Chondrocyte (in vitro differentiated cells): ENCODE data around the gene FIGLA. TPM values are rescaled to one million over a fixed set of nuclear protein-coding genes. Genes with fewer than 3 reads are reported as not detected.

Experiments
- DNase-seq: peaks from one replicate; pipeline ENCODE4 v3.0.0; 2021; ENCODE audit warnings: mixed read lengths, low spot score
- H3K27ac Mint-ChIP-seq: one replicate; pipeline ENCODE4 v1.8.0; 2021; ENCODE audit warnings: mild to moderate bottlenecking, moderate library complexity, mixed read lengths; ENCODE audit not compliant: unreplicated experiment
- H3K27me3 Mint-ChIP-seq: 2 replicates; pipeline ENCODE4 v1.8.0; 2021; ENCODE audit warnings: low read depth, mixed read lengths
- H3K36me3 Mint-ChIP-seq: 2 replicates; pipeline ENCODE4 v1.8.0; 2021; ENCODE audit warnings: low read depth, mixed read lengths
- H3K4me1 Mint-ChIP-seq: 2 replicates; pipeline ENCODE4 v1.8.0; 2021; ENCODE audit warnings: low read depth, mild to moderate bottlenecking, mixed read lengths
- H3K4me3 Mint-ChIP-seq: one replicate; pipeline ENCODE4 v1.8.0; 2021; ENCODE audit warnings: mild to moderate bottlenecking, moderate library complexity, mixed read lengths; ENCODE audit not compliant: unreplicated experiment
- H3K9me3 Mint-ChIP-seq: 2 replicates; pipeline ENCODE4 v1.8.0; 2021; ENCODE audit warnings: low read depth, mixed read lengths
- total RNA-seq: library from RNA; stranded (reverse); gene quantifications from 3 replicates; pipeline ENCODE4 v1.2.1, GENCODE V29; 2021
- TF ChIP-seq, protein P1 (sequence below): fragments of 200-600 bp; sonication (generic); IDR thresholded peaks from 2 replicates; pipeline ENCODE4 v1.5.0; 2021; ENCODE audit warnings: antibody characterized with exemption, mild to moderate bottlenecking, moderate library complexity

Gene FIGLA
- total RNA-seq, 1 donor from 2014 or later: not detected

DNA sequence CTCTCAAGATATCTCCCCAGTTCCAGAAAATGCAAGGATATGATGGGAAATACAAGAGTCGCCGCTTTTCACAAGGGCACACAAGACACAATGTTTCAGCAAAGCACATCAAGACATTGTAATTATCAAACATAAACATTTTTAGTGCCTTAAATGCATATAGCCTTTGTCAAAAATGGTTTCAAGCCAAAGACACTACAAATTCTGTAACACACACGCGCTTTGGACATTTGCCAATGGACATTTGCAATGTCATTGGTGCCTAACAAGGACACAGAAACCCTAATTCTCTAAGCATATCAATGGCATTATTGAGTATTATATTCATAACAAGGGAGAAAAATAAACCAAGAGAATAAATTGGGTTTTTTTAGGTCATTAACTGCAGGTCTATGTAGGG, 38.6 kb downstream of the FIGLA start:
- H3K27ac Mint-ChIP-seq: no peak overlapping the region
- peaks cover 3% of the 10 kb centered on the region for H3K9me3 Mint-ChIP-seq
- no peaks in the 10 kb centered on the region for H3K36me3 Mint-ChIP-seq
- no peak overlapping the region for H3K4me3 Mint-ChIP-seq
- no peaks in the 10 kb centered on the region for H3K4me1 Mint-ChIP-seq
- TF ChIP-seq, protein P1, sequence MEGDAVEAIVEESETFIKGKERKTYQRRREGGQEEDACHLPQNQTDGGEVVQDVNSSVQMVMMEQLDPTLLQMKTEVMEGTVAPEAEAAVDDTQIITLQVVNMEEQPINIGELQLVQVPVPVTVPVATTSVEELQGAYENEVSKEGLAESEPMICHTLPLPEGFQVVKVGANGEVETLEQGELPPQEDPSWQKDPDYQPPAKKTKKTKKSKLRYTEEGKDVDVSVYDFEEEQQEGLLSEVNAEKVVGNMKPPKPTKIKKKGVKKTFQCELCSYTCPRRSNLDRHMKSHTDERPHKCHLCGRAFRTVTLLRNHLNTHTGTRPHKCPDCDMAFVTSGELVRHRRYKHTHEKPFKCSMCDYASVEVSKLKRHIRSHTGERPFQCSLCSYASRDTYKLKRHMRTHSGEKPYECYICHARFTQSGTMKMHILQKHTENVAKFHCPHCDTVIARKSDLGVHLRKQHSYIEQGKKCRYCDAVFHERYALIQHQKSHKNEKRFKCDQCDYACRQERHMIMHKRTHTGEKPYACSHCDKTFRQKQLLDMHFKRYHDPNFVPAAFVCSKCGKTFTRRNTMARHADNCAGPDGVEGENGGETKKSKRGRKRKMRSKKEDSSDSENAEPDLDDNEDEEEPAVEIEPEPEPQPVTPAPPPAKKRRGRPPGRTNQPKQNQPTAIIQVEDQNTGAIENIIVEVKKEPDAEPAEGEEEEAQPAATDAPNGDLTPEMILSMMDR: no peak
- H3K27me3 Mint-ChIP-seq: peaks cover 13% of the 10 kb centered on the region
- no peak for DNase-seq

DNA sequence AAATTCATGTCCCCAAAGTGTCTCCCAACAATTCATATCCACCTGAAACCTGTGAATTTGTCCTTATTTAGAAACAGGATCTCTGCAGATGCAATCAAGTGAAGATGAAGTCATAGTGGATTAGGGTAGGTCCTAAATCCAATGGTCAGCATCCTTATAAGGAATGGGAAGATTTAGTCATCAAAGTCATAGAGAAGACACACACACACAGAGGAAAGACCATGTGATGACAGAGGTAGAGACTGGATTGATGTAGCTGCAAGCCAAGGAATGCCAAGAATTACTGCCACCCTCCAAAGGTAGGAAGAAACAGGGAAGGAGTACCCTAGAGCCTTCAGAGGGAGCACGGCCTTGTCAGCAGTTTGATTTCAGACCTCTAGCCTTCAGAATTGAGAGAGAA, 40.1 kb downstream of the FIGLA start:
- no peak for DNase-seq
- H3K27me3 Mint-ChIP-seq: peaks cover 9% of the 10 kb centered on the region
- H3K36me3 Mint-ChIP-seq: no peaks in the 10 kb centered on the region
- TF ChIP-seq, protein P1: no peak
- no peaks in the 10 kb centered on the region for H3K4me1 Mint-ChIP-seq
- peaks cover 3% of the 10 kb centered on the region for H3K9me3 Mint-ChIP-seq
- H3K27ac Mint-ChIP-seq: no peak overlapping the region
- no peak overlapping the region for H3K4me3 Mint-ChIP-seq

DNA sequence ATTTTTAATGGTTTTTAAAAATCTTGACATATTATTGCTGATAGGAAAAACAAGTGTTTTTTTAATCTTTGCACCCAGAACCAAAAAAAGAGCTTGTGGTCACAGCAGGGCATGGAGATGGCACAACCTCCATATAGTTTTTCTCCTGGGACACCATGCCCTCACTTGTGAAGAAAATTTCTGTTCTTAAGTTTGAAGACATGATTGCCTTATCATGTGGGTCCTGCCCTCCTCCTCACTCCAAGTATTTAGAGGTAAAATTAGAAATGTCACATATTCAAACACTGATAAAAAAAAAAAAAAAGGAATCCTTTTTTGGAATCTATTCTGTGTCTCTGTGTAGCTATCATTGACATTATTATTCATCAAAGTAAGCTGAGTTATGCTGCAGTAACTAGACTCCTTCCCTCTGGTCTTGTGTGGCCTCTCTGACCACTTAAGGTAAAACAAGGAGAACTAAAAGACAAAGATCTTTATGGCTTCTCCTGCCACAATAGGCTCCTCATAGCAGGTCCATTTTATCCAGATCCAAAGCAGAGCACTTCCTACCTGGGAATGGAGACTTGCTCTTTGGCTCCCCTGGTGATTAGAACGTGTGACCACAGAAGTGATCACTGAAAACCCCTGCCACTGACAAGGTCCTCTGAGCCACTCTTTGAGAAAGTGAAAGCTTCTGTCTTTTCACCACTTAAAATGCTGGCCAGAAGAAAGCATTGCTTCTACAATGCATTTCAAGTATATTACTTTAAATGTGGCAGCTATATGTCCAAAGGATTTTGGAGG, 42.2 kb downstream of the FIGLA start:
- no peaks in the 10 kb centered on the region for H3K4me1 Mint-ChIP-seq
- no peak for DNase-seq
- TF ChIP-seq, protein P1: no peak
- H3K4me3 Mint-ChIP-seq: no peak overlapping the region
- no peak overlapping the region for H3K27ac Mint-ChIP-seq
- peaks cover 15% of the 10 kb centered on the region for H3K27me3 Mint-ChIP-seq
- no peaks in the 10 kb centered on the region for H3K36me3 Mint-ChIP-seq
- peaks cover 3% of the 10 kb centered on the region for H3K9me3 Mint-ChIP-seq

DNA sequence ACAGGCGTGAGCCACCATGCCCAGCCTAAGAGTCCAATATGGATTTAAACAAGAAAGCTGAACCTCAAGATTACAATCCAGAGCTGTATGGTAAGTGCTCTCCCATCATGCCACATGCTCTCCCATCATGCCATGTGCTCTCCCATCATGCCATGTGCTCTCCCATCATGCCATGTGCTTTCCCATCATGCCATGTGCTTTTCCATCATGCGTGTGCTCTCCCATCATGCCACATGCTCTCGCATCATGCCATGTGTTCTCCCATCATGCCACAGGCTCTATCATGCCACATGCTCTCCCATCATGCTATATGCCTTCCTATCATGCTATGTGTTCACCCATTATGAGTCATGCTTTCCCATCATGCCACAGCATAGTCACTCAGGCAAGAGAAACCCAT, 43.2 kb downstream of the FIGLA start:
- peaks cover 15% of the 10 kb centered on the region for H3K27me3 Mint-ChIP-seq
- H3K4me1 Mint-ChIP-seq: no peaks in the 10 kb centered on the region
- H3K36me3 Mint-ChIP-seq: no peaks in the 10 kb centered on the region
- TF ChIP-seq, protein P1: no peak
- H3K9me3 Mint-ChIP-seq: peaks cover 3% of the 10 kb centered on the region
- H3K4me3 Mint-ChIP-seq: no peak overlapping the region
- no peak overlapping the region for H3K27ac Mint-ChIP-seq
- no peak for DNase-seq

DNA sequence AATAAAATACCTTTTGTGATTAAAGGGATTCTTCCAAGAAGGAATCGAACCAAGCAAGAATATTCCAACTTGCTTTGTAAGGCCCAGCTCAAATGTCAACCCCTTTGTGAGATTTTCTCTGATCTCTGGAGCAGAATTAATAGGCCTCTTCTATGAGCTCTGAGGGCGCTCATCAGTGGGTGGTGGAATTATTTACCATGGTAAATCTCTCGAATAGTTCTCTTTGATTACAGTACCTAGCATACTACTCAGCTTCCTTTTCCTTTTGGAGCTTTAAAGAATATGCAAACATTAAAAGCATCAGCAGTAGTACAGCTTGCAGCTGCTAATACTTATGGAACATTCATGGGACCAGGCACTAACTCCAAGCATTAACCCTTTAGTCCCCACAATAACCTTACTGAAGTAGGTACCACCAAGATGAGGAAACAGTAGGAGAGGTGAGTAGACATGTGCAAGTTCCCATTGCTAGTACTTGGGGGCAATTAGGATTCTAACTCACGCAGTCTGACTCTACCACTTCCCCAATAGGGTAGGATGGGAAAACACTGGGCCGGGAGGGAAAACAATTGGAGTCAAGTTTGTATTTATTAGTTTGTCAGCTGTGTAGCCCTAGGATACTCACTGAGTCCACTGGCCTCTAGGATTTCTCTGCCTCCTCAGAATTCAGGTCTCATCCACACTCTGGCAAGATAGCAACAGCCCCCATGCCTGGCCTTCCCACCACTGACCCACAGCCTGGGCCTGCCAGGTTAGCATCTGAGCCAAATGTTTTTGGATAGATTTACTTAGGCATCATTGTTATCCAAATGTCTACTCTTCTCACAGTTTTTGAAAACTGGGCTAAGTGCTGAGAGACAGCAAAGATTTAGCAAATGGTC, 44.1 kb downstream of the FIGLA start:
- no peaks in the 10 kb centered on the region for H3K4me1 Mint-ChIP-seq
- H3K27me3 Mint-ChIP-seq: peaks cover 17% of the 10 kb centered on the region
- no peak overlapping the region for H3K4me3 Mint-ChIP-seq
- TF ChIP-seq, protein P1: no peak
- H3K27ac Mint-ChIP-seq: no peak overlapping the region
- H3K36me3 Mint-ChIP-seq: no peaks in the 10 kb centered on the region
- DNase-seq: no peak
- peaks cover 3% of the 10 kb centered on the region for H3K9me3 Mint-ChIP-seq
